ENCODE results near the gene LMOD2. TPM values are rescaled to one million over a fixed set of nuclear protein-coding genes. Genes with fewer than 3 reads are reported as not detected.

LMOD2 gene
- total RNA-seq, 2 experiments from 2014 or later = not detected

DNA sequence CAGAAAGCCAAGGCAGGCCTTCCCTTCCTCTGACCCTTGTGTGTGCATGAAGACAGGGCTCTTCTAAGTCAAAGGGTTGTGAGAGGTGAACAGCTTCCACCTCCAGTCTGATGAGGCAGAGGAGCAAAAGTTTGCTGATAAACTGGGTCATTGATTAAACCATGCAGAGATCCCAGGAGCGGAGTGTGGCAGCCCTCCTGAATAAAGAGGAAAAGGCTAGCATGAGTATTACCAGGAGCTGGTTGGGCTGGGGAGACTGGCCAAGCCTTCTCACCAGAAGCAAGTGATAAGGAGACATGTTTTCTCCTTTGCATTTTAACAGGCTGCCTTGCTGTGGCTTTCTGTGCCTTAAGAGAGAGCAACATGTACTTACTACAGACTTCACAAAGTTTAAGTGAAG lies 10.2 kb downstream of the LMOD2 start:
- POLR2A ChIA-PET = no interaction called here
- H3K9me3 ChIP-seq (ENCODE audit: control insufficient read depth in 1 of 2, insufficient read depth in 1 of 2, low read length in 2 of 2) = no peaks in the 10 kb centered on the region
- ATAC-seq (ENCODE audit: poor library complexity) (no peak), DNase-seq (no peak)
- no peak overlapping the region for H3K27ac Mint-ChIP-seq
- TF ChIP-seq, protein P1, sequence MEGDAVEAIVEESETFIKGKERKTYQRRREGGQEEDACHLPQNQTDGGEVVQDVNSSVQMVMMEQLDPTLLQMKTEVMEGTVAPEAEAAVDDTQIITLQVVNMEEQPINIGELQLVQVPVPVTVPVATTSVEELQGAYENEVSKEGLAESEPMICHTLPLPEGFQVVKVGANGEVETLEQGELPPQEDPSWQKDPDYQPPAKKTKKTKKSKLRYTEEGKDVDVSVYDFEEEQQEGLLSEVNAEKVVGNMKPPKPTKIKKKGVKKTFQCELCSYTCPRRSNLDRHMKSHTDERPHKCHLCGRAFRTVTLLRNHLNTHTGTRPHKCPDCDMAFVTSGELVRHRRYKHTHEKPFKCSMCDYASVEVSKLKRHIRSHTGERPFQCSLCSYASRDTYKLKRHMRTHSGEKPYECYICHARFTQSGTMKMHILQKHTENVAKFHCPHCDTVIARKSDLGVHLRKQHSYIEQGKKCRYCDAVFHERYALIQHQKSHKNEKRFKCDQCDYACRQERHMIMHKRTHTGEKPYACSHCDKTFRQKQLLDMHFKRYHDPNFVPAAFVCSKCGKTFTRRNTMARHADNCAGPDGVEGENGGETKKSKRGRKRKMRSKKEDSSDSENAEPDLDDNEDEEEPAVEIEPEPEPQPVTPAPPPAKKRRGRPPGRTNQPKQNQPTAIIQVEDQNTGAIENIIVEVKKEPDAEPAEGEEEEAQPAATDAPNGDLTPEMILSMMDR (IDR thresholded peaks at IDR 0.05) = no peak
- no peak overlapping the region for H3K27ac ChIP-seq (ENCODE audit: low read depth in 1 of 2, low read length in 2 of 2)
- no peaks in the 10 kb centered on the region for H3K4me1 Mint-ChIP-seq (ENCODE audit: low read depth)
- no peaks in the 10 kb centered on the region for H3K36me3 ChIP-seq (ENCODE audit: insufficient read depth, low read length)
- no peaks in the 10 kb centered on the region for H3K36me3 Mint-ChIP-seq (ENCODE audit: low read depth)
- H3K4me3 ChIP-seq (ENCODE audit: low read length) = no peak overlapping the region
- intact Hi-C loops (cut with DNase I, micrococcal nuclease) = no loop called here
- CTCF ChIA-PET = no interaction called here
- H3K9me3 Mint-ChIP-seq = no peaks in the 10 kb centered on the region
- H3K4me1 ChIP-seq (ENCODE audit: insufficient read depth, low read length) = no peaks in the 10 kb centered on the region
- H3K4me3 Mint-ChIP-seq = no peak overlapping the region
- peaks cover 2 to 5% of the 10 kb centered on the region in 2 experiments for H3K27me3 ChIP-seq (ENCODE audit: control insufficient read depth in 1 of 2, insufficient read depth in 2 of 2, low read length in 2 of 2)
- H3K27me3 Mint-ChIP-seq = peaks cover 17% of the 10 kb centered on the region

DNA sequence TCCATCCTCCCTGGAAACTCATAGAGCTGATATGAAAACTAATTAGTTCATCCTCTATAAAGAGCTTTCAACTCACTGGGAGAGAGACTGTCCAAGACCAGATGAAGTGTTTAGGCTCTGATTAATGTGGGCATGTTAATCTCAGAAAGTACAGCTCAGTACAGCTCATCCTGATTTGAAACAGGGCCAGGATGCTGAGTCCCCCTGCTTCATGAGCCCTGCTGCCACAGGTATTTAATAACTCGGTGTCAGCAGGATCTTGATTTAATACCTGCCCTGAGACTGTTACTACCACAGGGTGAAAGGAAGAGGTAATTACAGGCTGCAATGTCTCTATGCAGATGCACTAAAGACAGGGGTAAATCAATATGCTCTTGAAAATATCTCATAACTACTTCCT lies 10.8 kb downstream of the LMOD2 start:
- no peak overlapping the region for H3K4me3 Mint-ChIP-seq

GRCh38 chr7:123669485-123669884 lies 13.8 kb downstream of the LMOD2 start:
- Histone ChIP-seq H3K9me3 (ENCODE audit: control insufficient read depth in 1 of 2, insufficient read depth in 1 of 2, low read length in 2 of 2) (no peaks in the 10 kb centered on the region), H3K27me3 (ENCODE audit: control insufficient read depth in 1 of 2, insufficient read depth in 2 of 2, low read length in 2 of 2) (no peaks in the 10 kb centered on the region), H3K4me3 (ENCODE audit: low read length) (no peak overlapping the region), H3K36me3 (ENCODE audit: insufficient read depth, low read length) (no peaks in the 10 kb centered on the region), H3K27ac (ENCODE audit: low read depth in 1 of 2, low read length in 2 of 2) (no peak overlapping the region), H3K4me1 (ENCODE audit: insufficient read depth, low read length) (no peaks in the 10 kb centered on the region)
- intact Hi-C loops (cut with DNase I, micrococcal nuclease) = no loop called here
- H3K36me3 Mint-ChIP-seq (ENCODE audit: low read depth) = no peaks in the 10 kb centered on the region
- ChIA-PET POLR2A (no interaction called here), CTCF (no interaction called here)
- H3K4me1 Mint-ChIP-seq (ENCODE audit: low read depth) = no peaks in the 10 kb centered on the region
- H3K4me3 Mint-ChIP-seq = no peak overlapping the region
- no peak for ATAC-seq (ENCODE audit: poor library complexity)
- H3K27me3 Mint-ChIP-seq = peaks cover 5% of the 10 kb centered on the region
- H3K9me3 Mint-ChIP-seq = peaks cover 4% of the 10 kb centered on the region
- DNase-seq = no peak
- no peak overlapping the region for H3K27ac Mint-ChIP-seq
- TF ChIP-seq, protein P1 (IDR thresholded peaks at IDR 0.05) = no peak

More for the DNA sequence above, 10.8 kb downstream of the LMOD2 start:
- Histone ChIP-seq H3K27ac (ENCODE audit: low read depth in 1 of 2, low read length in 2 of 2) (no peak overlapping the region), H3K36me3 (ENCODE audit: insufficient read depth, low read length) (no peaks in the 10 kb centered on the region), H3K27me3 (ENCODE audit: control insufficient read depth in 1 of 2, insufficient read depth in 2 of 2, low read length in 2 of 2) (peaks cover 0 to 5% of the 10 kb centered on the region in 2 experiments), H3K4me1 (ENCODE audit: insufficient read depth, low read length) (no peaks in the 10 kb centered on the region), H3K4me3 (ENCODE audit: low read length) (no peak overlapping the region), H3K9me3 (ENCODE audit: control insufficient read depth in 1 of 2, insufficient read depth in 1 of 2, low read length in 2 of 2) (no peaks in the 10 kb centered on the region)
- intact Hi-C loops (cut with DNase I, micrococcal nuclease) = no loop called here
- no peak for DNase-seq
- no peaks in the 10 kb centered on the region for H3K4me1 Mint-ChIP-seq (ENCODE audit: low read depth)
- H3K36me3 Mint-ChIP-seq (ENCODE audit: low read depth) = no peaks in the 10 kb centered on the region
- H3K27me3 Mint-ChIP-seq = peaks cover 13% of the 10 kb centered on the region
- no peak overlapping the region for H3K27ac Mint-ChIP-seq
- peaks cover 3% of the 10 kb centered on the region for H3K9me3 Mint-ChIP-seq
- no peak for ATAC-seq (ENCODE audit: poor library complexity)
- CTCF ChIA-PET = no interaction called here
- TF ChIP-seq, protein P1 (IDR thresholded peaks at IDR 0.05) = no peak
- POLR2A ChIA-PET = no interaction called here
